Tibial artery (tissue), 4 donors: Measurements from ENCODE around the gene DVL2.

Experiments
- DNase-seq, 2 donors: peaks; one replicate each; pipeline ENCODE4 v3.0.0-alpha.2; 2019
- H3K27ac ChIP-seq, 2 donors: fragments of 200-600 bp; sonication (generic) in 1 of 2; 1 replicate in 1 of 2; 2 replicates in 1 of 2; pipeline ENCODE4 v1.5.1; 2018 to 2019; ENCODE audit warnings: mild to moderate bottlenecking in 1 of 2
- H3K27me3 ChIP-seq, 2 donors: fragments of 200-600 bp; sonication (generic) in 1 of 2; one replicate each; pipeline versions ENCODE4 v1.5.1 to v1.6.0; 2016 to 2019
- H3K36me3 ChIP-seq, 3 donors: fragments of 200-600 bp; sonication (generic) in 2 of 3; one replicate each; pipeline ENCODE4 v1.5.1; 2016 to 2019; ENCODE audit warnings: mild to moderate bottlenecking in 2 of 3
- H3K4me1 ChIP-seq, 4 donors: fragments of 200-600 bp; sonication (generic) in 2 of 4; 1 replicate in 3 of 4; 2 replicates in 1 of 4; pipeline ENCODE4 v1.5.1; 2016 to 2019
- H3K4me3 ChIP-seq, 2 donors: fragments of 200-600 bp; sonication (generic) in 1 of 2; 1 replicate in 1 of 2; 2 replicates in 1 of 2; pipeline ENCODE4 v1.5.1; 2018 to 2019; ENCODE audit warnings: mild to moderate bottlenecking in 2 of 2
- H3K9me3 ChIP-seq, 3 donors: fragments of 200-600 bp; sonication (generic) in 1 of 3; one replicate each; pipeline ENCODE4 v1.5.1; 2016 to 2019
- intact Hi-C: fragments of 100-400 bp; cut with DNase I; formaldehyde crosslinking; loops from one replicate; pipeline ENCODE4 v1.15.0; 2023; ENCODE audit warnings: low total_unique reads
- TF ChIP-seq, protein P1 (sequence below), 2 experiments: fragments of 200-600 bp in 1 of 2; fragments of 450-650 bp in 1 of 2; IDR thresholded peaks; one replicate each; pipeline ENCODE4 v1.5.1; 2017 to 2019; ENCODE audit warnings: antibody characterized with exemption in 2 of 2, mild to moderate bottlenecking in 1 of 2, moderate library complexity in 1 of 2

DVL2 gene

DNA sequence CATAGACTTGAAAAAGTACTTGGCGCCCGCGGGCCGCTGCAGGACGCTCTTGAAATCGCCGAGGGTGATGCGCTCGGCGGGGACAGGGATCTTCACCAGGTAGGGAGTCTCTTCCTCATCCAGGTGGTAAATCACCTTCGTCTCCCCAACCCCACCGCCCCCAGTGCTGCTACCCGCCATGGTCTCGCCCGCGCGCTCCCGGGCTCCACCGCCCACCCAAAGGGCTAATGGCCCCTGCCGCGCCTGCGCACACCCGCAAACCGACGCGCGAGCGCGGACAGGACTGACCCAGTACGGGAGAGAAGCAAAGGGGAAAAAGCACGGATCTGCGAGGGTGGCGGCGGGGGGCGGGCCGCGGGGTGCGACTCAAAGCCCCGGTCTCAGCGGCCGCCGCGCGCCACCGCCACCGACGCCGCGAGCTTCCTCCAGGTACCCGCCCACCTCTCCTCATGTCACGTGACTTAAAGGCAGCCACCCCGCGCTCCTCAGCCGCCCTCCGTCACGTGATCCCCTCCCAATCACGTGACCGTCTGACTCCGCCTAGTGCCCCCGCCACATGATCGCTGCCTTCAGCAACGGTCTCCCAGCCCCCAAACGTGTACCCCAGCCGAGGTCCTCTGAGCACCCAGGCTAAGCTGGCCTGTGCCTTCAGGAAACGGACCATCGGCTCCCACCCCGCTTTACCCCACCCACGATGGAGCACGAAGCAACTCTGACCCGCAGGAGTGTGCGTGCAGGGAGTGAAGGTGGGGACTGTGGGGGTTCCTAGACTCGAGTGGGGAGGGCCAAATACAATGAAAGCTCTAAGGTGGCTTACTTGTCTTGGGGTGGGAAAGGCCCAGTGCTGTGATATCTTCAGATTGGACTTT is at the start of gene DVL2:
Gene DVL2 (minus strand): TSS at position 435 of the 869 bp plus-strand sequence. CDS start 255 bp downstream, at position 180.
- TF ChIP-seq, protein P1, sequence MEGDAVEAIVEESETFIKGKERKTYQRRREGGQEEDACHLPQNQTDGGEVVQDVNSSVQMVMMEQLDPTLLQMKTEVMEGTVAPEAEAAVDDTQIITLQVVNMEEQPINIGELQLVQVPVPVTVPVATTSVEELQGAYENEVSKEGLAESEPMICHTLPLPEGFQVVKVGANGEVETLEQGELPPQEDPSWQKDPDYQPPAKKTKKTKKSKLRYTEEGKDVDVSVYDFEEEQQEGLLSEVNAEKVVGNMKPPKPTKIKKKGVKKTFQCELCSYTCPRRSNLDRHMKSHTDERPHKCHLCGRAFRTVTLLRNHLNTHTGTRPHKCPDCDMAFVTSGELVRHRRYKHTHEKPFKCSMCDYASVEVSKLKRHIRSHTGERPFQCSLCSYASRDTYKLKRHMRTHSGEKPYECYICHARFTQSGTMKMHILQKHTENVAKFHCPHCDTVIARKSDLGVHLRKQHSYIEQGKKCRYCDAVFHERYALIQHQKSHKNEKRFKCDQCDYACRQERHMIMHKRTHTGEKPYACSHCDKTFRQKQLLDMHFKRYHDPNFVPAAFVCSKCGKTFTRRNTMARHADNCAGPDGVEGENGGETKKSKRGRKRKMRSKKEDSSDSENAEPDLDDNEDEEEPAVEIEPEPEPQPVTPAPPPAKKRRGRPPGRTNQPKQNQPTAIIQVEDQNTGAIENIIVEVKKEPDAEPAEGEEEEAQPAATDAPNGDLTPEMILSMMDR (IDR thresholded peaks at IDR 0.05), result peak in 1 of 2 experiments; percentile 15
- Histone ChIP-seq H3K27me3 (no peaks in the 10 kb centered on the region), H3K27ac (peak within 1 kb of the TSS; percentile 81 to 88), H3K4me3 (peak within 1 kb of the TSS; percentile 78 to 92), H3K36me3 (peaks cover 11 to 32% (median 25%) of the 10 kb centered on the region in 3 donors), H3K4me1 (peaks cover 0 to 53% (median 33%) of the 10 kb centered on the region in 4 donors), H3K9me3 (no peaks in the 10 kb centered on the region)
- DNase-seq, result peak; percentile 95 to 98
- intact Hi-C loops, result no loop called here

DNA sequence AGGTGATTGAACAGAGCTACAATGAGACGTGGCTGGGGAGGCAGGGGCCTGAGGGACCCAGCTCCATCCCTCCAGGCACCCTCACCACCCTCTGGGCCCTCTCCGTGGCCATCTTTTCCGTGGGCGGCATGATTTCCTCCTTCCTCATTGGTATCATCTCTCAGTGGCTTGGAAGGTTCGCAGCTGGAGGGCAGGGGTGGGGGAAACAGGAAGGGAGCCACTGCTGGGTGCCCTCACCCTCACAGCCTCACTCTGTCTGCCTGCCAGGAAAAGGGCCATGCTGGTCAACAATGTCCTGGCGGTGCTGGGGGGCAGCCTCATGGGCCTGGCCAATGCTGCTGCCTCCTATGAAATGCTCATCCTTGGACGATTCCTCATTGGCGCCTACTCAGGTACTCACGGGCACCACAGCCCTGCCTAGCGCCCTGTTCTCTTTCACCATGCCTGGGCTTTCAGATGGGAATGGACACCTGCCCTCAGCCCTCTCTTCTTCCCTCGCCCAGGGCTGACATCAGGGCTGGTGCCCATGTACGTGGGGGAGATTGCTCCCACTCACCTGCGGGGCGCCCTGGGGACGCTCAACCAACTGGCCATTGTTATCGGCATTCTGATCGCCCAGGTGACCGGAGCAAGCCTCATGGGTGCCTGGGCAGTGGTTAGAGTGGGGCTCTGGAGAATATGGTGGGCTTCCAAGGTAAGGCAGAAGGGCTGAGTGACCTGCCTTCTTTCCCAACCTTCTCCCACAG is 49.3 kb upstream of the DVL2 start:
- peaks cover 0 to 8% of the 10 kb centered on the region in 2 donors for H3K27me3 ChIP-seq
- H3K9me3 ChIP-seq, result no peaks in the 10 kb centered on the region
- intact Hi-C loops, result no loop called here
- no peak overlapping the region for H3K27ac ChIP-seq
- no peaks in the 10 kb centered on the region for H3K36me3 ChIP-seq
- no peak for DNase-seq
- peaks cover 0 to 27% (median 21%) of the 10 kb centered on the region in 4 donors for H3K4me1 ChIP-seq
- TF ChIP-seq, protein P1 (IDR thresholded peaks at IDR 0.05), result no peak
- no peak overlapping the region for H3K4me3 ChIP-seq

DNA sequence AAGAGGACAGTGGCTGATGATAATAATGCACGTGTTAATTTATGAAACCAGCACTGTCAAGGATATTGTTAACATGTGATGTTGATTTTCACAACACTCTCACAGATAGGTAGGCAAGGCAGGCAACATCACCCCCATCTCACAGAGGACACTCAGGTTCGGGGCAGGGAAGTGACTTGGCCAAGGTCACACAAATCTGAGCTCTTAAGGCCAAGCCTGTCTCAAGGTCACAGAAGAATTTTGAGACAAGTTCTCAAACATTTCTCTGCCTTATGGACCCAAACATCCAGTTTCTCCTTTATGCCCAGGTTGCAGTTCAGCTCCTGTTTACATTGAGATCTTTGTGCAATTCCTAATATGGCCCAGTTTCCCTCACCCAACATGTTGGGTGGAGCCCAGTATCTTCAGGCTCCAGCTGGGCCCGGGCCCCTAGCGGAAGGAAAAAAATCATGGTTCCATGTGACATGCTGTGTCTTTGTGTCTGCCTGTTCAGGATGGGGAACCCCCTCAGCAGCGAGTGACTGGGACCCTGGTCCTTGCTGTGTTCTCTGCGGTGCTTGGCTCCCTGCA is 48.5 kb upstream of the DVL2 start:
- intact Hi-C loops, result no loop called here
- TF ChIP-seq, protein P1 (IDR thresholded peaks at IDR 0.05), result no peak
- Histone ChIP-seq H3K27ac (peak overlapping the region; percentile 93 to 94), H3K4me1 (peaks cover 0 to 27% (median 21%) of the 10 kb centered on the region in 4 donors), H3K27me3 (peaks cover 0 to under 1% of the 10 kb centered on the region in 2 donors), H3K4me3 (peak overlapping the region; percentile 53 to 56), H3K36me3 (no peaks in the 10 kb centered on the region), H3K9me3 (no peaks in the 10 kb centered on the region)
- DNase-seq, result no peak

DNA sequence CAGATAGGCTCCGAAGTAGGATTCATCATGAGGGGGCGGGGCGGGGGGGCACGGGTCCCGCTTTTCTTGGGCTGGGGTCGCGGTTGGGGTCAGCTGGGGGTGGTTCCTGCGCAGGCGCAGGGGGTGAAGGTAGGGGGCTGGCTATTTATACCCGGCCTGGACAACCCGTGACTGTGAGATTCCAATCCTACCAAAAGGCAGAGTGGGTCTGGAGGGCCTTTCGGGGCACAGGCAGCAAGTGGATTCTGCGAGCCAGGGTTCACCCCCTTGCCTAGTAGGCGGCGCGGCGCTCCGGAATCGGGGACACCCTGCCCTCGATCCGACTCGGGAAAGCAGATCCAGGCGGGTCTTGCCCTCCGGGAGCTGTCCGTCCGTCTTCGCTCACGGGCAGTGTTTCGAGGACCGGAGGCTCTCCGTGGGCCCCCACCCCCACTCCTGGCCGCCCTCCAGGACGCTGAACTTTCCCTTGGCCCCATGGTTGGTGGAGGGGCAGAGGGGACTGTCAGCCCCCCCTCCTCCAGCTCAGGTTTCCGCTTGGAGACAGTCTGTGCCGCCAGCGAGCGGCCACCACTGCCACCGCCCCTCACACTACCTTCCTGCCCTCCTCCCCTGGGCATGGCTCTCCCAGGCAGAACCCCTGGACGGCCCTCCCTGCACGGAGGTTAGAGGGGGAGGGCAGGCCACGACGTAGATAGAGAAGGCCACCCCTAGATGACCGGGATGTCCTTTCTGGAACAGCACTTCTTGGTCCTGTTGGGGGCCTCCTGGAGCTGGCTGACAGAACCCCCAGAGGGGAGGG is 47.8 kb upstream of the DVL2 start:
- Histone ChIP-seq H3K27me3 (no peaks in the 10 kb centered on the region), H3K27ac (peak overlapping the region; percentile 93 to 94)
- intact Hi-C loops, result no loop called here

More for the DNA sequence above, 47.8 kb upstream of the DVL2 start:
- peak overlapping the region; percentile 53 to 56 for H3K4me3 ChIP-seq
- TF ChIP-seq, protein P1 (IDR thresholded peaks at IDR 0.05), result no peak
- peaks cover 0 to 27% (median 21%) of the 10 kb centered on the region in 4 donors for H3K4me1 ChIP-seq
- H3K9me3 ChIP-seq, result no peaks in the 10 kb centered on the region
- peak in 1 of 2 donors; percentile 86 for DNase-seq
- no peaks in the 10 kb centered on the region for H3K36me3 ChIP-seq
